Panc1 (cell line): ENCODE results near the gene BATF3. TPM values are rescaled to one million over a fixed set of nuclear protein-coding genes. Genes with fewer than 3 reads are reported as not detected.

Experiments used
- ATAC-seq: fragments of 200-7000 bp; cut with Tn5 transposase; 2 replicates; pipeline ENCODE4 v1.9.1; 2020; ENCODE audit warnings: mild to moderate bottlenecking, moderate library complexity
- Bru-seq: library from RNA; stranded (reverse); fragments of 400-500 nt; gene quantifications from one replicate; lab custom pipeline; 2021; lab: Mats Ljungman, UMichigan
- BruChase-seq, 2 experiments: library from RNA; stranded (reverse); fragments of 400-500 nt; gene quantifications; one replicate each; lab custom pipeline; 2021; lab: Mats Ljungman, UMichigan
- BruUV-seq: library from RNA; stranded (reverse); fragments of 400-500 nt; replicated peaks from 2 replicates; lab custom pipeline; 2021; lab: Mats Ljungman, UMichigan
- CTCF ChIA-PET: fragments of 300-600 bp; sonication (Branson Sonifier 250); formaldehyde crosslinking; loops from one replicate; lab custom pipeline; 2022; ENCODE audit warnings: antibody characterized with exemption; lab: Charles Lee
- POLR2A ChIA-PET: fragments of 300-600 bp; sonication (Branson Sonifier 250); formaldehyde crosslinking; loops from one replicate; lab custom pipeline; 2022; ENCODE audit warnings: antibody characterized with exemption; lab: Charles Lee
- DNase-seq: peaks from one replicate; pipeline ENCODE4 v3.0.0-alpha.2; 2010; ENCODE audit warnings: low read depth, low spot score
- H3K27ac ChIP-seq: 2 replicates; pipeline ENCODE4 v1.5.1; 2011; ENCODE audit warnings: mild to moderate bottlenecking, low read length, inconsistent platforms
- H3K27me3 ChIP-seq: fragments of 200-500 bp; sonication (Bioruptor generic); 2 replicates; pipeline ENCODE4 v1.6.0; 2014; ENCODE audit warnings: low read length, inconsistent platforms; ENCODE audit not compliant: control insufficient read depth, insufficient read depth
- H3K36me3 ChIP-seq: fragments of 200-500 bp; sonication (Bioruptor generic); 2 replicates; pipeline ENCODE4 v1.5.1; 2014; ENCODE audit warnings: inconsistent platforms, mild to moderate bottlenecking, low read length, moderate library complexity; ENCODE audit not compliant: control insufficient read depth, insufficient read depth
- H3K4me1 ChIP-seq: 2 replicates; pipeline ENCODE4 v1.5.1; 2011; ENCODE audit warnings: inconsistent platforms, mild to moderate bottlenecking, low read length, moderate library complexity; ENCODE audit not compliant: control insufficient read depth, insufficient read depth
- H3K4me3 ChIP-seq, 2 experiments: 2 replicates each; pipeline ENCODE4 v1.5.1; 2011 to 2012; ENCODE audit warnings: low read depth in 2 of 2, low read length in 2 of 2, mild to moderate bottlenecking in 2 of 2, inconsistent platforms in 1 of 2, moderate library complexity in 1 of 2
- H3K9me3 ChIP-seq: fragments of 200-500 bp; sonication (Bioruptor generic); 2 replicates; pipeline ENCODE4 v1.5.1; 2014; ENCODE audit warnings: low read depth, mild to moderate bottlenecking, inconsistent platforms, low read length, moderate library complexity; ENCODE audit not compliant: control insufficient read depth, insufficient read depth
- CTCF ChIP-seq: fragments of 450-650 bp; IDR thresholded peaks from 2 replicates; pipeline ENCODE4 v1.5.1; 2017; ENCODE audit warnings: mild to moderate bottlenecking
- POLR2AphosphoS5 ChIP-seq: IDR thresholded peaks from 2 replicates; pipeline ENCODE4 v1.6.1; 2012; ENCODE audit warnings: mild to moderate bottlenecking, low read depth, low read length, moderate library complexity
- REST ChIP-seq, 2 experiments: IDR thresholded peaks; 2 replicates each; pipeline ENCODE4 v1.6.1; 2011 to 2012; ENCODE audit warnings: low read depth in 2 of 2, control low read depth in 1 of 2, low read length in 1 of 2, mild to moderate bottlenecking in 1 of 2, moderate library complexity in 1 of 2; ENCODE audit not compliant: insufficient read depth in 1 of 2
- SIN3A ChIP-seq: IDR thresholded peaks from 2 replicates; pipeline ENCODE4 v1.6.1; 2012; ENCODE audit warnings: low read depth, mild to moderate bottlenecking, low read length, moderate library complexity, borderline replicate concordance; ENCODE audit not compliant: insufficient read depth
- in situ Hi-C: cut with HindIII; loops from 2 replicates; pipeline ENCODE4 v1.10.0; 2016; ENCODE audit warnings: low sequenced_read_pairs, low pct_unique_long_range_greater_than_20kb
- intact Hi-C: fragments of 100-400 bp; cut with micrococcal nuclease; formaldehyde crosslinking; loops from one replicate; pipeline ENCODE4 v1.10.0; 2022; ENCODE audit not compliant: unreplicated experiment
- long read RNA-seq: library from polyadenylated mRNA; unstranded; transcript quantifications from one replicate; pipeline ENCODE4 v2.0.0, GENCODE V29; 2021; ENCODE audit not compliant: unreplicated experiment
- polyA plus RNA-seq: library from polyadenylated mRNA; unstranded; fragments of >200 nt; gene quantifications from one replicate; pipeline ENCODE4 v1.2.1, GENCODE V29; 2012; ENCODE audit warnings: missing spikeins; ENCODE audit not compliant: insufficient read length
- total RNA-seq: library from RNA; stranded (reverse); gene quantifications from one replicate; pipeline ENCODE4 v1.2.1, GENCODE V29; 2021; ENCODE audit not compliant: unreplicated experiment

BATF3 gene
- 2.4 TPM for total RNA-seq
- 6.2 TPM for polyA plus RNA-seq
- Bru-seq, nascent RNA, result percentile 37 among the genes with signal in this experiment
- percentile 42 among the genes with signal in this experiment for BruChase-seq, experiment 1, labeled RNA remaining after a 2-hour chase
- percentile 37 among the genes with signal in this experiment for BruChase-seq, experiment 2, labeled RNA remaining after a 6-hour chase
- long read RNA-seq, partial matches to known transcripts, result 0 of 1 reads
- long read RNA-seq, other reads (novel, unspliced or antisense), result 0 of 1 reads

GRCh38 chr1:212699625-212700222 lies at the start of gene BATF3:
Gene BATF3, minus strand, starts transcription at chr1:212699840. Its CDS starts 78 bp downstream, at chr1:212699762.
- H3K4me1 ChIP-seq, result peaks cover 20% of the 10 kb centered on the region
- no peaks in the 10 kb centered on the region for H3K9me3 ChIP-seq
- no TSS peak for BruUV-seq
- no peak for DNase-seq
- in situ Hi-C loops, result no loop called here
- TF ChIP-seq SIN3A (no peak), REST (IDR thresholded peaks at IDR 0.05; ENCODE audit: insufficient read depth in 1 of 2, low read depth in 2 of 2, low read length in 1 of 2) (no peak), CTCF (no peak), POLR2AphosphoS5 (no peak)
- peaks cover 26% of the 10 kb centered on the region for H3K27me3 ChIP-seq
- peak within 1 kb of the TSS; percentile 50 to 67 for H3K4me3 ChIP-seq
- CTCF ChIA-PET, result interaction anchor here (0.6 to 0.7 kb wide), 2 partner anchors 35 to 242 kb away, joined by 3 to 5 read pairs; no protein-coding TSS in a partner anchor
- peak; percentile 69 for ATAC-seq
- intact Hi-C loops, result no loop called here
- no peaks in the 10 kb centered on the region for H3K36me3 ChIP-seq
- H3K27ac ChIP-seq, result no peak within 1 kb of the TSS
- POLR2A ChIA-PET, result no interaction called here

GRCh38 chr1:212746546-212746945 lies 46.9 kb upstream of the BATF3 start:
- DNase-seq (no peak), ATAC-seq (no peak)
- no peak overlapping the region for H3K4me3 ChIP-seq
- no peaks in the 10 kb centered on the region for H3K9me3 ChIP-seq
- no peaks in the 10 kb centered on the region for H3K36me3 ChIP-seq
- no TSS peak for BruUV-seq
- ChIA-PET POLR2A (interaction anchor here (0.6 kb wide), 1 partner anchor 54 kb away, joined by 6 read pairs; no protein-coding TSS in a partner anchor), CTCF (no interaction called here)
- H3K27ac ChIP-seq, result no peak overlapping the region
- intact Hi-C loops (no loop called here), in situ Hi-C loops (no loop called here)
- no peak for TF ChIP-seq CTCF
- no peak for TF ChIP-seq POLR2AphosphoS5
- peaks cover 2% of the 10 kb centered on the region; the same call in 1 of the 2 replicates for H3K4me1 ChIP-seq
- no peaks in the 10 kb centered on the region for H3K27me3 ChIP-seq
